H1 (cell line): ENCODE measurements around the gene MRFAP1. TPM values are rescaled to one million over a fixed set of nuclear protein-coding genes. Genes with fewer than 3 reads are reported as not detected.

Experiments
- BCL11A ChIP-seq, 2 experiments: IDR thresholded peaks; one replicate each; pipeline ENCODE4 v1.6.1; 2011; ENCODE audit warnings: low read depth in 2 of 2, low read length in 2 of 2, mild to moderate bottlenecking in 2 of 2
- GTF2F1 ChIP-seq: IDR thresholded peaks from 2 replicates; pipeline ENCODE4 v1.6.1; 2012; ENCODE audit warnings: low read depth, low read length, improper control_type of control experiment, borderline replicate concordance
- RAD21 ChIP-seq, 2 experiments: IDR thresholded peaks in 1 of 2; conservative IDR thresholded peaks in 1 of 2; 2 replicates each; pipeline ENCODE4 v1.6.1; 2011; ENCODE audit warnings: low read depth in 2 of 2, low read length in 2 of 2, improper control_type of control experiment in 1 of 2, inconsistent platforms in 1 of 2, mild to moderate bottlenecking in 1 of 2, moderate library complexity in 1 of 2
- RXRA ChIP-seq: IDR thresholded peaks from 2 replicates; pipeline ENCODE4 v1.6.1; 2011; ENCODE audit warnings: low read depth, mild to moderate bottlenecking, low read length, moderate library complexity; ENCODE audit not compliant: insufficient read depth
- SUZ12 ChIP-seq: fragments of 200-600 bp; sonication (generic); IDR thresholded peaks from 2 replicates; pipeline ENCODE4 v1.6.1; 2012; ENCODE audit warnings: mild to moderate bottlenecking, inconsistent platforms, low read length, moderate library complexity, mixed read lengths
- polyA plus RNA-seq, 7 experiments: library from polyadenylated mRNA; depleted of rRNA in 3 of 7; stranded (reverse) in 5 of 7; unstranded in 2 of 7; fragments of >200 nt in 5 of 7; fragments of 200-250 nt in 2 of 7; gene quantifications; 1 replicate in 5 of 7; 2 replicates in 1 of 7; 4 replicates in 1 of 7; pipeline versions ENCODE4 v1.2.1 to v1.2.3, GENCODE V29; 2011 to 2013; ENCODE audit warnings: missing spikeins in 2 of 7, mixed read lengths in 2 of 7
- total RNA-seq: library from RNA; stranded (reverse); fragmentation: NEBNext Ultra II Directional; extraction: Animal tissue kit (Norgen Biotek cat#: 25700); gene quantifications from 2 replicates; pipeline ENCODE4 v1.2.1, GENCODE V29; 2021
- TF ChIP-seq, protein P1 (sequence below): fragments of 300-600 bp; sonication (generic); IDR thresholded peaks from 2 replicates; pipeline ENCODE4 v1.7.1; 2012; ENCODE audit warnings: low read length, moderate library complexity, mild to moderate bottlenecking, inconsistent platforms; ENCODE audit not compliant: insufficient replicate concordance

MRFAP1 gene
- total and polyA plus RNA-seq, 2 of the 8 experiments (the other 6 are each of a cell fraction or from before 2014, with no cell fraction given): 108 to 307 TPM

DNA sequence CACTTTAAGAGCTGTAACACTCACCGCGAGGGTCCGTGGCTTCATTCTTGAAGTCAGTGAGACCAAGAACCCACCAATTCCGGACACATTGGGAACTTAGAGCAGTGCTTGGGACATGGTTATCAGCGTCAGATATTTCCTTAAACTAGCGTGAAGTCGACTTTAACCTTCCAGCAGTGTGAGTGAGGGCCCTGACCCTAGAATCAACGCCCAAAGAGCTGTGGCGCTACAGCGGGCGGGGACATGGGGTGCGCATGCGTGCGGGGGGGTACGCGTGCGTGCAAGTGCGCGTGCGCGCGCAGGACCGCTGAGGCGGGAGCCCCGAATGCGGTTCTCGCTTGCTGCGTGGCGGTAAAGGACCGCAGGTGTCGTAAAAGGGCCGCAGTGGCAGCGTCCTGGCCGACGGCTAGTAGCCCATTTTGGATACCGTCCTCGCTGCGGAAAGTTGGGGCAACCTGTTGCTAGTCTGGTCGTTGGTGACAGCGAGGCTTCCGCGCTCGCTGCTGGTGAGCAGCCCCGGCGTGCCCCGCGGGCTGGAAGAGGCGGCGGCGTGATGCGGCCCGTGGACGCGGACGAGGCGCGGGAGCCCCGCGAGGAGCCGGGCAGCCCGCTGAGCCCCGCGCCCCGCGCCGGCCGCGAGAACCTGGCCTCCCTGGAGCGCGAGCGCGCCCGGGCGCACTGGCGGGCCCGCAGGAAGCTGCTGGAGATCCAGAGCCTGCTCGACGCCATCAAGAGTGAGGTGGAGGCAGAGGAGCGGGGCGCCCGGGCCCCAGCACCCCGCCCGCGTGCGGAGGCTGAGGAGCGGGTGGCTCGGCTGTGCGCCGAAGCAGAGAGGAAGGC is 33.4 kb downstream of the MRFAP1 start (continued):
- TF ChIP-seq BCL11A (IDR thresholded peaks at IDR 0.05; ENCODE audit: low read depth in 2 of 2, low read length in 2 of 2) (no peak), SUZ12 (no peak), RXRA (no peak), RAD21 (IDR thresholded peaks at IDR 0.05 in 1 of 2, conservative IDR thresholded peaks at IDR 0.05 in 1 of 2; ENCODE audit: low read depth in 2 of 2, low read length in 2 of 2) (no peak), GTF2F1 (no peak)
- TF ChIP-seq, protein P1, sequence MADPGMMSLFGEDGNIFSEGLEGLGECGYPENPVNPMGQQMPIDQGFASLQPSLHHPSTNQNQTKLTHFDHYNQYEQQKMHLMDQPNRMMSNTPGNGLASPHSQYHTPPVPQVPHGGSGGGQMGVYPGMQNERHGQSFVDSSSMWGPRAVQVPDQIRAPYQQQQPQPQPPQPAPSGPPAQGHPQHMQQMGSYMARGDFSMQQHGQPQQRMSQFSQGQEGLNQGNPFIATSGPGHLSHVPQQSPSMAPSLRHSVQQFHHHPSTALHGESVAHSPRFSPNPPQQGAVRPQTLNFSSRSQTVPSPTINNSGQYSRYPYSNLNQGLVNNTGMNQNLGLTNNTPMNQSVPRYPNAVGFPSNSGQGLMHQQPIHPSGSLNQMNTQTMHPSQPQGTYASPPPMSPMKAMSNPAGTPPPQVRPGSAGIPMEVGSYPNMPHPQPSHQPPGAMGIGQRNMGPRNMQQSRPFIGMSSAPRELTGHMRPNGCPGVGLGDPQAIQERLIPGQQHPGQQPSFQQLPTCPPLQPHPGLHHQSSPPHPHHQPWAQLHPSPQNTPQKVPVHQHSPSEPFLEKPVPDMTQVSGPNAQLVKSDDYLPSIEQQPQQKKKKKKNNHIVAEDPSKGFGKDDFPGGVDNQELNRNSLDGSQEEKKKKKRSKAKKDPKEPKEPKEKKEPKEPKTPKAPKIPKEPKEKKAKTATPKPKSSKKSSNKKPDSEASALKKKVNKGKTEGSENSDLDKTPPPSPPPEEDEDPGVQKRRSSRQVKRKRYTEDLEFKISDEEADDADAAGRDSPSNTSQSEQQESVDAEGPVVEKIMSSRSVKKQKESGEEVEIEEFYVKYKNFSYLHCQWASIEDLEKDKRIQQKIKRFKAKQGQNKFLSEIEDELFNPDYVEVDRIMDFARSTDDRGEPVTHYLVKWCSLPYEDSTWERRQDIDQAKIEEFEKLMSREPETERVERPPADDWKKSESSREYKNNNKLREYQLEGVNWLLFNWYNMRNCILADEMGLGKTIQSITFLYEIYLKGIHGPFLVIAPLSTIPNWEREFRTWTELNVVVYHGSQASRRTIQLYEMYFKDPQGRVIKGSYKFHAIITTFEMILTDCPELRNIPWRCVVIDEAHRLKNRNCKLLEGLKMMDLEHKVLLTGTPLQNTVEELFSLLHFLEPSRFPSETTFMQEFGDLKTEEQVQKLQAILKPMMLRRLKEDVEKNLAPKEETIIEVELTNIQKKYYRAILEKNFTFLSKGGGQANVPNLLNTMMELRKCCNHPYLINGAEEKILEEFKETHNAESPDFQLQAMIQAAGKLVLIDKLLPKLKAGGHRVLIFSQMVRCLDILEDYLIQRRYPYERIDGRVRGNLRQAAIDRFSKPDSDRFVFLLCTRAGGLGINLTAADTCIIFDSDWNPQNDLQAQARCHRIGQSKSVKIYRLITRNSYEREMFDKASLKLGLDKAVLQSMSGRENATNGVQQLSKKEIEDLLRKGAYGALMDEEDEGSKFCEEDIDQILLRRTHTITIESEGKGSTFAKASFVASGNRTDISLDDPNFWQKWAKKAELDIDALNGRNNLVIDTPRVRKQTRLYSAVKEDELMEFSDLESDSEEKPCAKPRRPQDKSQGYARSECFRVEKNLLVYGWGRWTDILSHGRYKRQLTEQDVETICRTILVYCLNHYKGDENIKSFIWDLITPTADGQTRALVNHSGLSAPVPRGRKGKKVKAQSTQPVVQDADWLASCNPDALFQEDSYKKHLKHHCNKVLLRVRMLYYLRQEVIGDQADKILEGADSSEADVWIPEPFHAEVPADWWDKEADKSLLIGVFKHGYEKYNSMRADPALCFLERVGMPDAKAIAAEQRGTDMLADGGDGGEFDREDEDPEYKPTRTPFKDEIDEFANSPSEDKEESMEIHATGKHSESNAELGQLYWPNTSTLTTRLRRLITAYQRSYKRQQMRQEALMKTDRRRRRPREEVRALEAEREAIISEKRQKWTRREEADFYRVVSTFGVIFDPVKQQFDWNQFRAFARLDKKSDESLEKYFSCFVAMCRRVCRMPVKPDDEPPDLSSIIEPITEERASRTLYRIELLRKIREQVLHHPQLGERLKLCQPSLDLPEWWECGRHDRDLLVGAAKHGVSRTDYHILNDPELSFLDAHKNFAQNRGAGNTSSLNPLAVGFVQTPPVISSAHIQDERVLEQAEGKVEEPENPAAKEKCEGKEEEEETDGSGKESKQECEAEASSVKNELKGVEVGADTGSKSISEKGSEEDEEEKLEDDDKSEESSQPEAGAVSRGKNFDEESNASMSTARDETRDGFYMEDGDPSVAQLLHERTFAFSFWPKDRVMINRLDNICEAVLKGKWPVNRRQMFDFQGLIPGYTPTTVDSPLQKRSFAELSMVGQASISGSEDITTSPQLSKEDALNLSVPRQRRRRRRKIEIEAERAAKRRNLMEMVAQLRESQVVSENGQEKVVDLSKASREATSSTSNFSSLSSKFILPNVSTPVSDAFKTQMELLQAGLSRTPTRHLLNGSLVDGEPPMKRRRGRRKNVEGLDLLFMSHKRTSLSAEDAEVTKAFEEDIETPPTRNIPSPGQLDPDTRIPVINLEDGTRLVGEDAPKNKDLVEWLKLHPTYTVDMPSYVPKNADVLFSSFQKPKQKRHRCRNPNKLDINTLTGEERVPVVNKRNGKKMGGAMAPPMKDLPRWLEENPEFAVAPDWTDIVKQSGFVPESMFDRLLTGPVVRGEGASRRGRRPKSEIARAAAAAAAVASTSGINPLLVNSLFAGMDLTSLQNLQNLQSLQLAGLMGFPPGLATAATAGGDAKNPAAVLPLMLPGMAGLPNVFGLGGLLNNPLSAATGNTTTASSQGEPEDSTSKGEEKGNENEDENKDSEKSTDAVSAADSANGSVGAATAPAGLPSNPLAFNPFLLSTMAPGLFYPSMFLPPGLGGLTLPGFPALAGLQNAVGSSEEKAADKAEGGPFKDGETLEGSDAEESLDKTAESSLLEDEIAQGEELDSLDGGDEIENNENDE: no peak
